ENCODE data around the gene DHX35.
A peak's percentile ranks its signal among the peaks of the same experiment; 100 is the strongest.

The DHX35 gene

DNA sequence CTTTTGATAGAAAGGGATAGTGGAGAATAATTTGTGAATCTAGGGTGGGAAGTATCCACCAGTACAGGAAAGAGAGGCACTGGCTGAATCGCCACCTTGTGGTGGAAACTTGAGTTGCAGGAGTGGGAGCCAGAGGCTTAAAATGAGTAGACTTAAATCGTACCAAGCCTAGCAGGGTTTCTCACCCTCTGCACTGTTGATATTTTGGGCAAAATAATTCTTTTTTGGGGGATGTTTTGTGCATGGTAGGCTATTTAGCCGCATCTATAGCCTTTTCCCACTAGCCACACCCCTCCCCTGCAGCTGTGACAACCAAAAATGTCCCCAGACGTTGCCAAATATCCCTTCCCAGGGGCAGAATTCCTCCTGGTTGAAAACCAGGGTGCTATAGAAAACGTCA is 119.1 kb downstream of the DHX35 start:
- no peaks in the 10 kb centered on the region for H3K79me2 ChIP-seq (ENCODE audit: control insufficient read depth, low read length)
- 0 out of 2 replicates have a peak, but pooled peaks cover 6% of the 10 kb centered on the region for H3K27me3 ChIP-seq (ENCODE audit: control insufficient read depth, low read length)
- H4K20me1 ChIP-seq (ENCODE audit: control insufficient read depth, insufficient read depth, low read depth, low read length): no peaks in the 10 kb centered on the region
- H3F3A ChIP-seq (ENCODE audit: control insufficient read depth, insufficient read depth): no peaks in the 10 kb centered on the region
- no peak for TF ChIP-seq EZH2phosphoT487 (IDR thresholded peaks at IDR 0.05; ENCODE audit: borderline replicate concordance, low read length)
- TF ChIP-seq, protein P1, sequence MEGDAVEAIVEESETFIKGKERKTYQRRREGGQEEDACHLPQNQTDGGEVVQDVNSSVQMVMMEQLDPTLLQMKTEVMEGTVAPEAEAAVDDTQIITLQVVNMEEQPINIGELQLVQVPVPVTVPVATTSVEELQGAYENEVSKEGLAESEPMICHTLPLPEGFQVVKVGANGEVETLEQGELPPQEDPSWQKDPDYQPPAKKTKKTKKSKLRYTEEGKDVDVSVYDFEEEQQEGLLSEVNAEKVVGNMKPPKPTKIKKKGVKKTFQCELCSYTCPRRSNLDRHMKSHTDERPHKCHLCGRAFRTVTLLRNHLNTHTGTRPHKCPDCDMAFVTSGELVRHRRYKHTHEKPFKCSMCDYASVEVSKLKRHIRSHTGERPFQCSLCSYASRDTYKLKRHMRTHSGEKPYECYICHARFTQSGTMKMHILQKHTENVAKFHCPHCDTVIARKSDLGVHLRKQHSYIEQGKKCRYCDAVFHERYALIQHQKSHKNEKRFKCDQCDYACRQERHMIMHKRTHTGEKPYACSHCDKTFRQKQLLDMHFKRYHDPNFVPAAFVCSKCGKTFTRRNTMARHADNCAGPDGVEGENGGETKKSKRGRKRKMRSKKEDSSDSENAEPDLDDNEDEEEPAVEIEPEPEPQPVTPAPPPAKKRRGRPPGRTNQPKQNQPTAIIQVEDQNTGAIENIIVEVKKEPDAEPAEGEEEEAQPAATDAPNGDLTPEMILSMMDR (IDR thresholded peaks at IDR 0.05; ENCODE audit: low read depth, low read length, poor library complexity, severe bottlenecking): peak; percentile 90
- H3K27ac ChIP-seq (ENCODE audit: low read depth, low read length): no peak overlapping the region
- no peaks in the 10 kb centered on the region for H3K4me1 ChIP-seq (ENCODE audit: control insufficient read depth, low read length)
- no peaks in the 10 kb centered on the region for H3K36me3 ChIP-seq (ENCODE audit: control insufficient read depth, low read length)
- no peaks in the 10 kb centered on the region for H3K9me2 ChIP-seq (replicated peaks; ENCODE audit: control insufficient read depth, low read length)
- no peak overlapping the region for H3K4me3 ChIP-seq (ENCODE audit: low read length)
- H3K4me2 ChIP-seq (ENCODE audit: low read length): no peak overlapping the region
- no peaks in the 10 kb centered on the region for H3K9me3 ChIP-seq (ENCODE audit: control insufficient read depth, insufficient read depth, low read length)

DNA sequence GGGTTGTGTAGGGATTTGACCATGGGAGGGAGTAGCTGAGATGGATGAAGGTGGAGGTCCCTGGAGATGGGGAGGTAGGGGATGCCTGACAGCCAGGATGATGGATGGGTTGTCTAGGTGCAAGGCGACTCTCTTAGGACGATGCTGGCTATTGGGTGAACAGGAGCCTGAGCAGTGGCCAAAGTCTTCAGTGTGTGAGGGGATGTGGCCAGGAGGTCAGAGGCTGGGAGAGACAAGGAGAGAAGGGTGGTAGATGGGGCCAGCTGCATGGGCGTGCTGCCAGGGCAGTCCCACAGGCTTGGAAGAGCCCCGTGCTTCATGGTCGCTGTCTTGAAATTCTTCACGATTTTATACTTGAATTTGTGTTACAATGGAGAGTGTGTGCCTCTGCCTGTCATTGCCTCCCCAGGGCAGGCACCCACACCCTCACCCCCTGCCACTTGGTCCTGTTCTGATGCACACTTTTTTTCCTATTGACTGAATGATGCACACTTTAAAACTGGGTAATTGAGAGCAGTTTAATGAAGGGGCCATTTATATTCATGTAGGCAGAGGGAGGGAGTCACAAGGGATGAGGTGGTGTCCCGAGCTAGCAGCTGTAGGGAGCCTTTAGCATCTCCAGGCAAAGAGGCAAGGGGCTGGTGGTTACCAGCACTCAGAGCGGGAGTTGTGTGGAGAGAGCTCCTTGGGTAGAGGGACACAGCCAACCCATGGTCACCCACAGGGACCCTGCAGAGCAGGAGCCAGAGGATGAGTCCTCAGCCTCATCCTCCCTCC is 120.7 kb downstream of the DHX35 start:
- Histone ChIP-seq H3K9me3 (ENCODE audit: control insufficient read depth, insufficient read depth, low read length) (no peaks in the 10 kb centered on the region), H3K9me2 (replicated peaks; ENCODE audit: control insufficient read depth, low read length) (no peaks in the 10 kb centered on the region)

GRCh38 chr20:39083761-39084160 is 121.6 kb downstream of the DHX35 start:
- no peak overlapping the region for H3K4me2 ChIP-seq (ENCODE audit: low read length)
- H3F3A ChIP-seq (ENCODE audit: control insufficient read depth, insufficient read depth): no peaks in the 10 kb centered on the region
- H4K20me1 ChIP-seq (ENCODE audit: control insufficient read depth, insufficient read depth, low read depth, low read length): no peaks in the 10 kb centered on the region
- H3K27me3 ChIP-seq (ENCODE audit: control insufficient read depth, low read length): 0 out of 2 replicates have a peak, but pooled peaks cover 6% of the 10 kb centered on the region
- no peak for TF ChIP-seq EZH2phosphoT487 (IDR thresholded peaks at IDR 0.05; ENCODE audit: borderline replicate concordance, low read length)
- TF ChIP-seq, protein P1 (IDR thresholded peaks at IDR 0.05; ENCODE audit: low read depth, low read length, poor library complexity, severe bottlenecking): no peak
- no peaks in the 10 kb centered on the region for H3K36me3 ChIP-seq (ENCODE audit: control insufficient read depth, low read length)
- H3K9me2 ChIP-seq (replicated peaks; ENCODE audit: control insufficient read depth, low read length): no peaks in the 10 kb centered on the region
- H3K27ac ChIP-seq (ENCODE audit: low read depth, low read length): no peak overlapping the region
- H3K4me3 ChIP-seq (ENCODE audit: low read length): no peak overlapping the region
- H3K4me1 ChIP-seq (ENCODE audit: control insufficient read depth, low read length): no peaks in the 10 kb centered on the region
- H3K79me2 ChIP-seq (ENCODE audit: control insufficient read depth, low read length): no peaks in the 10 kb centered on the region
- H3K9me3 ChIP-seq (ENCODE audit: control insufficient read depth, insufficient read depth, low read length): no peaks in the 10 kb centered on the region

More for the DNA sequence above, 120.7 kb downstream of the DHX35 start:
- Histone ChIP-seq H3K4me2 (ENCODE audit: low read length) (no peak overlapping the region), H3K27me3 (ENCODE audit: control insufficient read depth, low read length) (0 out of 2 replicates have a peak, but pooled peaks cover 6% of the 10 kb centered on the region), H3K27ac (ENCODE audit: low read depth, low read length) (no peak overlapping the region), H3K79me2 (ENCODE audit: control insufficient read depth, low read length) (no peaks in the 10 kb centered on the region), H3K4me3 (ENCODE audit: low read length) (no peak overlapping the region), H3F3A (ENCODE audit: control insufficient read depth, insufficient read depth) (no peaks in the 10 kb centered on the region), H3K36me3 (ENCODE audit: control insufficient read depth, low read length) (no peaks in the 10 kb centered on the region), H3K4me1 (ENCODE audit: control insufficient read depth, low read length) (no peaks in the 10 kb centered on the region), H4K20me1 (ENCODE audit: control insufficient read depth, insufficient read depth, low read depth, low read length) (no peaks in the 10 kb centered on the region)
- TF ChIP-seq EZH2phosphoT487 (IDR thresholded peaks at IDR 0.05; ENCODE audit: borderline replicate concordance, low read length): no peak
- TF ChIP-seq, protein P1 (IDR thresholded peaks at IDR 0.05; ENCODE audit: low read depth, low read length, poor library complexity, severe bottlenecking): no peak

Data from DOHH2 (cell line).